GM12892 (cell line): ENCODE results near the gene ZDHHC1.
"Not testable (repeated sequence)": the region's sequence is repeated elsewhere in the genome, so short reads cannot be mapped to it uniquely, and the experiment has no call there.

Experiments
- DNase-seq: peaks from one replicate; pipeline ENCODE4 v3.0.0; 2011; ENCODE audit not compliant: insufficient read length
- FAIRE-seq: peaks from 2 replicates; lab custom pipeline; 2011; peaks lifted over from hg19 to GRCh38; lab: Jason Lieb, UNC
- POLR2A ChIP-seq: IDR thresholded peaks from 2 replicates; pipeline ENCODE4 v1.6.1; 2011; ENCODE audit warnings: low read depth, low read length, control low read depth
- POLR2AphosphoS5 ChIP-seq: IDR thresholded peaks from 2 replicates; pipeline ENCODE4 v1.6.1; 2011; ENCODE audit warnings: low read depth, low read length, control low read depth
- TAF1 ChIP-seq: IDR thresholded peaks from 2 replicates; pipeline ENCODE4 v1.6.1; 2011; ENCODE audit warnings: low read depth, mild to moderate bottlenecking, control low read depth, low read length, borderline replicate concordance

ZDHHC1 gene

DNA sequence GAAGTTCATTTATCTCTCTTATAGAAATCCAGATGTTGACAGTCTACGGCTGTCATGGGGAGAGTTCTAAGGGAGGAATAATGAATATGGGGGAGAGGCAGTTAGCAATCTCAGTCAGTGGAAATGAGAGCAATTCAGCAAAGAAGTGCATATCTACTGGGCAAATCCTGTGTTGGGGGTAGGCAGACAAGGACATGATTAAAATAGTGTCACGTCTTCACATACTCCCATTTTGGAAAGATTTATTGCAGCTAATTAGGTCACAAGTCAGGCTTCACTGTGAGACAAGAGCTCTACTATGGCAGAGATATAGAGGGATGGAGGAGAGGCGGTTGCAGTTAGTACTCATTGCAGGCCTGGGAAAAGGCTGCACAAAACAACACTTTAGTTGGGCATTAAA, 59.9 kb downstream of the ZDHHC1 start:
- TF ChIP-seq POLR2AphosphoS5: no peak
- no peak for TF ChIP-seq POLR2A
- TF ChIP-seq TAF1: no peak
- FAIRE-seq: no peak

DNA sequence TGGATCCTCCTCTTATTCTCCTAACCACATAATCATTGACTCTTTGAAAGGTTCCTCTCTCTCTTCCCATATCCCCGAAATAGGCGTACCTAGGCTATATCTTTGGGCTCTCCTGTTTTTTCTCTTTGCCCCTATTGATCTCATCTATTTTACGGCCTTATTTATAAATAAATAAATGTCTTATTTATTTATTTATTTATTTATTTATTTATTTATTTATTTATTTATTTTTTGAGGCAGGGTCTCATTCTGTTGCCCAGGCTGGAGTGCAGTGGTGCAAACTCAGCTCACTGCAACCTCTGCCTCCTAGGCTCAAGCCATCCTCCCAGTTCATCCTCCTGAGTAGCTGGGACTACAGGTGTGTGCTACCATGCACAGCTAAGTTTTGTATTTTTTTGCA, 63.8 kb downstream of the ZDHHC1 start:
- not testable (repeated sequence) for FAIRE-seq, DNase-seq

More for the DNA sequence above, 59.9 kb downstream of the ZDHHC1 start:
- DNase-seq: no peak

DNA sequence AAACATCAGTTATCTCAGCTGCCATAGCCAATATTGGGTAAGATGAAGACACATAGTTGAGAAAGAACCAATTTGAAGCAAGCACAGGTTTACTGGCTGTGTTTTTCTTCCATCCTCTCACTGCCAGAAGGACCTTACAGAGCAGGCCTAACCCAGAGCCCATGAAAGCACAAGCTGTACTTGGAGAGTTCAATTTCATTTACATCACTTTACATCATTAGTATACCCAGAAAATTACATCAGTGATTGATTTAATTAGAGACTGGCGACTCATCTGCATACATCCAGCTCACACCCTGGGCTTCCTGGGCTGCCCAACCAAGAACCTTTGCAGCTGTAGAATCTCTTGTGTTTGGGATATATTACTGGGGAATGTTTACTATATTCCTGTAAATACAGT, 66.0 kb downstream of the ZDHHC1 start:
- no peak for FAIRE-seq
- DNase-seq: no peak
- TF ChIP-seq POLR2AphosphoS5: no peak
- TF ChIP-seq POLR2A: no peak
- TF ChIP-seq TAF1: no peak

DNA sequence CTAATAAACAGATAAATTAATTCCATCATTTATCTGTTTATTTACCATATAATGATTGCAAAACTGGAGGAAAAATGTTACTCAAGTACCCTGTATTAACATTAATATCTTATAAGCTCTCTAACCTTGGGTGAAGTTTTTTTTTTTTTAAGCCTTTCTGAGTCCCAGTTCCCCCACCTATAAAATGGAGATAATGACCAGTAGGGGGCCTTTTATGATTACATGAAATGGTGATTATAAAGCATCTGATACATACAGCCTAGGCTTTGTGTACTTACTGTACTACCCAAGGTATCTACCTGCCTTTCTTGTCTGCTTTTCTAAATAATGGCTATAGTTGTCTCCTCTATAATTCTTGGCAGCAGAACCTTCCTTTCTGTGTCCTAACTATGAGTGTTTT, 67.1 kb downstream of the ZDHHC1 start:
- DNase-seq: no peak
- TF ChIP-seq POLR2A: no peak
- TF ChIP-seq POLR2AphosphoS5: no peak
- no peak for TF ChIP-seq TAF1
- no peak for FAIRE-seq

DNA sequence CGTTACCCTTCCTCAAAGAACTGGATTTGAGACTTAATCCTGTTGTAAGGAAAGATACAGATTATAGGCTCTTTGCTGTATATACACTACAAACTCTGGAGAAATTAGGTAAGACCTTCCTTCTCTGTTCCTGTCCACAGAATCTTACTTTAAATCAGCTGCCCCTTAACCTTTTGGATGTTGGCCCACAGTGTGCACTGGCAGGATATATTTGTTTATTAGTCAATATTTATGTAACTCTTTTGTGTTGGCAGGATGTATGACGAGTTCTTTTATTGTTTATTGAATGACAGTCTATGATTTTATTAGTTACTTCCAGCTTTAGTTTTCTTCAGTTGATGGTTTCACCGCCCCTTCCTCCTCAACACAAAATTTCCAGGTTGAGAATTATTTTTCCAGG, 69.9 kb downstream of the ZDHHC1 start:
- FAIRE-seq (no peak), DNase-seq (no peak)
- TF ChIP-seq POLR2AphosphoS5: no peak
- TF ChIP-seq POLR2A: no peak
- no peak for TF ChIP-seq TAF1

DNA sequence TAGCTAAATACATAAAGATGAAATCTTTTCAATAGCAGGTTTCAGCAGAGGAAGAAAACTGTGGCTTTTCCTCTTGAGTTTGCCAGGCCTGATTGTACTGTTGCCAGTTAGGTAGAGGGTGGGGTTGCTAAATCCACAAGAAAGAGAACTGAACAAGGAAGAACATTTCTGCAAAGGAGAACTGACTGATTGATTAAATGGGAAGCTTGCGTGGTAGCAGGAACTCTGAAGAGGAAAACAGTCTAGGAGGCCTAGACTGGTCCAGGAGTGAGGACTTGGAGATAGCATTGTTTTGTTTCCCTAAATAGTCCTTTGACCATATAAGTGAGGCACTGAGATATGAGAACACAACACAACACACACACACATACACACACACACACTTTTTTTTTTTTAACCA, 70.9 kb downstream of the ZDHHC1 start:
- no peak for TF ChIP-seq TAF1
- TF ChIP-seq POLR2A: no peak
- TF ChIP-seq POLR2AphosphoS5: no peak
- no peak for FAIRE-seq
- no peak for DNase-seq
